Measurements from ENCODE around the gene AHRR.

- TF ChIP-seq CTCF (IDR thresholded peaks at IDR 0.05) = no peak
- no peak for TF ChIP-seq POLR2A (IDR thresholded peaks at IDR 0.05)
Observed at GRCh38 chr5:464446-464842, 142.9 kb downstream of the AHRR start.
